OCI-LY7 (cell line): ENCODE measurements around the gene EXPH5. TPM values are rescaled to one million over a fixed set of nuclear protein-coding genes. Genes with fewer than 3 reads are reported as not detected.

Experiments
- BruUV-seq: library from RNA; stranded (reverse); fragments of 400-500 nt; replicated peaks from 2 replicates; lab custom pipeline; 2021; lab: Mats Ljungman, UMichigan
- CTCF ChIA-PET: fragments of 300-600 bp; sonication (Branson Sonifier 250); formaldehyde crosslinking; loops from one replicate; lab custom pipeline; 2022; ENCODE audit warnings: antibody characterized with exemption; ENCODE audit not compliant: unreplicated experiment; lab: Charles Lee
- POLR2A ChIA-PET: fragments of 300-600 bp; sonication (Branson Sonifier 250); formaldehyde crosslinking; loops from one replicate; lab custom pipeline; 2022; ENCODE audit warnings: antibody characterized with exemption; lab: Charles Lee
- DNase-seq: peaks from one replicate; pipeline ENCODE4 v3.0.0-alpha.2; 2015; ENCODE audit warnings: low spot score
- H2AFZ ChIP-seq: fragments of 200-600 bp; sonication (generic), shearing (Covaris generic); 2 replicates; pipeline ENCODE4 v1.6.1; 2014; ENCODE audit warnings: mild to moderate bottlenecking, antibody characterized with exemption, low read length, moderate library complexity
- H3K27ac ChIP-seq: fragments of 200-600 bp; sonication (generic); 2 replicates; pipeline ENCODE4 v1.5.1; 2014; ENCODE audit warnings: mixed run types, low read depth, mild to moderate bottlenecking, moderate library complexity, low read length, inconsistent platforms; ENCODE audit not compliant: poor library complexity, severe bottlenecking
- H3K36me3 ChIP-seq: fragments of 200-600 bp; sonication (generic); 2 replicates; pipeline ENCODE4 v1.6.1; 2014; ENCODE audit warnings: mild to moderate bottlenecking, antibody characterized with exemption, low read length, moderate library complexity, mixed read lengths; ENCODE audit not compliant: insufficient read depth
- H3K4me1 ChIP-seq: fragments of 200-600 bp; sonication (generic); 2 replicates; pipeline ENCODE4 v1.5.1; 2014; ENCODE audit warnings: mild to moderate bottlenecking, low read length; ENCODE audit not compliant: insufficient read depth, poor library complexity, severe bottlenecking
- H3K4me2 ChIP-seq: fragments of 200-600 bp; sonication (generic); 2 replicates; pipeline ENCODE4 v1.6.1; 2014; ENCODE audit warnings: mild to moderate bottlenecking, low read length
- H3K4me3 ChIP-seq: fragments of 200-600 bp; sonication (generic); 2 replicates; pipeline ENCODE4 v1.5.1; 2014; ENCODE audit warnings: mild to moderate bottlenecking, low read depth, low read length; ENCODE audit not compliant: poor library complexity, severe bottlenecking
- H3K79me2 ChIP-seq: fragments of 200-600 bp; sonication (generic); 2 replicates; pipeline ENCODE4 v1.6.1; 2016; ENCODE audit warnings: low read depth, mild to moderate bottlenecking, low read length, moderate library complexity, mixed read lengths; ENCODE audit not compliant: insufficient read depth
- H3K9me2 ChIP-seq: fragments of 200-600 bp; sonication (generic); 2 replicates; pipeline ENCODE4 v1.6.1; 2016; ENCODE audit warnings: mild to moderate bottlenecking, low read length, mixed read lengths; ENCODE audit not compliant: insufficient read depth
- H3K9me3 ChIP-seq: fragments of 200-600 bp; sonication (generic); 2 replicates; pipeline ENCODE4 v1.6.1; 2014; ENCODE audit warnings: mild to moderate bottlenecking, mixed run types, low read length, mixed read lengths
- H4K20me1 ChIP-seq: fragments of 200-600 bp; sonication (generic); 2 replicates; pipeline ENCODE4 v1.6.1; 2014; ENCODE audit warnings: mild to moderate bottlenecking, antibody characterized with exemption, low read length, moderate library complexity, mixed read lengths; ENCODE audit not compliant: insufficient read depth
- CTCF ChIP-seq: fragments of 200-600 bp; sonication (generic); conservative IDR thresholded peaks from 2 replicates; pipeline ENCODE4 v1.5.1; 2014; ENCODE audit warnings: mild to moderate bottlenecking, antibody characterized with exemption, low read length, moderate library complexity, mixed read lengths
- EZH2phosphoT487 ChIP-seq: fragments of 200-600 bp; sonication (generic); IDR thresholded peaks from 2 replicates; pipeline ENCODE4 v1.6.1; 2018; ENCODE audit warnings: low read depth, borderline replicate concordance, mild to moderate bottlenecking, mixed run types, antibody characterized with exemption, low read length, moderate library complexity, mixed read lengths
- intact Hi-C: fragments of 100-400 bp; cut with micrococcal nuclease; formaldehyde crosslinking; loops from one replicate; pipeline ENCODE4 v1.10.0; 2022; ENCODE audit not compliant: unreplicated experiment
- total RNA-seq, 2 experiments: library from RNA; depleted of rRNA in 1 of 2; stranded (reverse); fragments of >200 nt in 1 of 2; shearing (Covaris generic) in 1 of 2; gene quantifications; 2 replicates each; pipeline ENCODE4 v1.2.3, GENCODE V29; 2014 to 2022

Gene EXPH5
- total RNA-seq, 2 experiments from 2014 or later: not detected

- POLR2A ChIA-PET: no interaction called here
- Histone ChIP-seq H3K36me3 (no peaks in the 10 kb centered on the region), H3K79me2 (no peaks in the 10 kb centered on the region), H3K9me2 (no peaks in the 10 kb centered on the region), H3K9me3 (no peaks in the 10 kb centered on the region), H3K4me2 (no peak overlapping the region), H3K4me1 (no peaks in the 10 kb centered on the region), H3K27ac (no peak overlapping the region), H3K4me3 (no peak overlapping the region), H2AFZ (no peak overlapping the region), H4K20me1 (no peaks in the 10 kb centered on the region; the same call in 1 of the 2 replicates)
- no peak for DNase-seq
- no peak for TF ChIP-seq EZH2phosphoT487
- TF ChIP-seq CTCF: no peak
- CTCF ChIA-PET: no interaction called here
- BruUV-seq: no TSS peak
- intact Hi-C loops: no loop called here
Measured at GRCh38 chr11:108576523-108576922, 17.0 kb downstream of the EXPH5 start.

GRCh38 chr11:108574675-108575074, 18.9 kb downstream of the EXPH5 start:
- H3K4me1 ChIP-seq: no peaks in the 10 kb centered on the region
- H3K4me3 ChIP-seq: no peak overlapping the region
- H2AFZ ChIP-seq: no peak overlapping the region
- no peak for DNase-seq
- no peaks in the 10 kb centered on the region for H3K9me2 ChIP-seq
- H3K4me2 ChIP-seq: no peak overlapping the region
- TF ChIP-seq CTCF: no peak
- TF ChIP-seq EZH2phosphoT487: no peak
- BruUV-seq: no TSS peak
- ChIA-PET POLR2A (interaction anchor here (0.5 kb wide), 1 partner anchor 115 kb away, joined by 3 read pairs; no protein-coding TSS in a partner anchor), CTCF (no interaction called here)
- no peaks in the 10 kb centered on the region for H3K36me3 ChIP-seq
- intact Hi-C loops: no loop called here
- H3K27ac ChIP-seq: no peak overlapping the region
- H3K9me3 ChIP-seq: no peaks in the 10 kb centered on the region
- no peaks in the 10 kb centered on the region; the same call in 1 of the 2 replicates for H4K20me1 ChIP-seq
- no peaks in the 10 kb centered on the region for H3K79me2 ChIP-seq

GRCh38 chr11:108571001-108571400, 22.6 kb downstream of the EXPH5 start:
- TF ChIP-seq EZH2phosphoT487 (no peak), CTCF (no peak)
- Histone ChIP-seq H3K4me3 (no peak overlapping the region), H3K9me3 (no peaks in the 10 kb centered on the region), H4K20me1 (no peaks in the 10 kb centered on the region), H2AFZ (no peak overlapping the region), H3K4me2 (no peak overlapping the region), H3K27ac (no peak overlapping the region), H3K9me2 (no peaks in the 10 kb centered on the region), H3K79me2 (no peaks in the 10 kb centered on the region), H3K36me3 (no peaks in the 10 kb centered on the region), H3K4me1 (no peaks in the 10 kb centered on the region)
- CTCF ChIA-PET: no interaction called here
- intact Hi-C loops: no loop called here
- POLR2A ChIA-PET: interaction anchor here (1.9 kb wide), 1 partner anchor 9 kb away, joined by 6 read pairs; no protein-coding TSS in a partner anchor
- no TSS peak for BruUV-seq
- no peak for DNase-seq
